CD8-positive, alpha-beta memory T cell (primary cell): ENCODE results near the gene R3HDM1. TPM values are rescaled to one million over a fixed set of nuclear protein-coding genes. Genes with fewer than 3 reads are reported as not detected.

Experiments
- CTCF ChIA-PET: fragments of 350-600 bp; sonication (Branson Sonifier 250); formaldehyde crosslinking; loops from one replicate; lab custom pipeline; 2021; ENCODE audit warnings: antibody characterized with exemption; lab: Charles Lee
- POLR2A ChIA-PET: fragments of 350-600 bp; sonication (Branson Sonifier 250); formaldehyde crosslinking; loops from one replicate; lab custom pipeline; 2021; ENCODE audit warnings: antibody characterized with exemption; lab: Charles Lee
- DNase-seq, 5 donors: peaks; one replicate each; pipeline versions ENCODE4 v3.0.0 to v3.0.0-alpha.2; 2020 to 2022; ENCODE audit warnings: mixed read lengths in 1 of 5
- H3K27ac ChIP-seq: one replicate; pipeline ENCODE4 v1.7.0; 2013; ENCODE audit warnings: low read depth, mild to moderate bottlenecking, low read length, moderate library complexity
- H3K27me3 ChIP-seq: 2 replicates; pipeline ENCODE4 v1.7.0; 2013; ENCODE audit warnings: low read length, mild to moderate bottlenecking; ENCODE audit not compliant: insufficient read depth, poor library complexity, severe bottlenecking
- H3K36me3 ChIP-seq: 2 replicates; pipeline ENCODE4 v1.7.0; 2013; ENCODE audit warnings: mild to moderate bottlenecking, low read length, moderate library complexity; ENCODE audit not compliant: insufficient read depth
- H3K4me1 ChIP-seq: 2 replicates; pipeline ENCODE4 v1.7.0; 2013; ENCODE audit warnings: mild to moderate bottlenecking, low read length, moderate library complexity; ENCODE audit not compliant: insufficient read depth
- H3K4me3 ChIP-seq: 2 replicates; pipeline ENCODE4 v1.7.0; 2013; ENCODE audit warnings: mild to moderate bottlenecking, low read length
- H3K9me3 ChIP-seq: 2 replicates; pipeline ENCODE4 v1.7.0; 2013; ENCODE audit warnings: mild to moderate bottlenecking, low read length
- H3K27ac Mint-ChIP-seq, 8 donors: one replicate each; pipeline ENCODE4 v1.8.0; 2020 to 2021; ENCODE audit warnings: mixed read lengths in 8 of 8, mild to moderate bottlenecking in 6 of 8, inconsistent platforms in 3 of 8, moderate library complexity in 3 of 8
- H3K27me3 Mint-ChIP-seq, 2 donors: one replicate each; pipeline ENCODE4 v1.8.0; 2020 to 2021; ENCODE audit warnings: mixed read lengths in 2 of 2, mild to moderate bottlenecking in 1 of 2, moderate library complexity in 1 of 2
- H3K36me3 Mint-ChIP-seq, 3 donors: one replicate each; pipeline ENCODE4 v1.8.0; 2020 to 2021; ENCODE audit warnings: mixed read lengths in 3 of 3, inconsistent platforms in 1 of 3, mild to moderate bottlenecking in 1 of 3
- H3K4me1 Mint-ChIP-seq, 3 donors: one replicate each; pipeline ENCODE4 v1.8.0; 2020 to 2021; ENCODE audit warnings: mixed read lengths in 3 of 3, inconsistent platforms in 1 of 3, mild to moderate bottlenecking in 1 of 3
- H3K4me3 Mint-ChIP-seq, 7 donors: one replicate each; pipeline ENCODE4 v1.8.0; 2020 to 2021; ENCODE audit warnings: mixed read lengths in 7 of 7, mild to moderate bottlenecking in 6 of 7, moderate library complexity in 4 of 7, inconsistent platforms in 2 of 7
- H3K9me3 Mint-ChIP-seq, 5 donors: one replicate each; pipeline ENCODE4 v1.8.0; 2020 to 2022; ENCODE audit warnings: mixed read lengths in 5 of 5, mild to moderate bottlenecking in 3 of 5, moderate library complexity in 2 of 5, inconsistent platforms in 1 of 5
- polyA plus RNA-seq: library from polyadenylated mRNA; unstranded; fragments of 300-500 nt; fragmentation: Illumina TruSeq; gene quantifications from one replicate; pipeline ENCODE4 v1.2.3, GENCODE V29; 2021
- total RNA-seq, 2 experiments: library from RNA; stranded (reverse); gene quantifications; one replicate each; pipeline ENCODE4 v1.2.3, GENCODE V29; 2021

Gene R3HDM1
- total and polyA plus RNA-seq, 3 experiments from 2014 or later, result 21.1 to 52.6 (median 49.7) TPM

GRCh38 chr2:135581282-135581681 is 50.0 kb downstream of the R3HDM1 start:
- Histone ChIP-seq H3K9me3 (no peaks in the 10 kb centered on the region), H3K36me3 (no peaks in the 10 kb centered on the region), H3K27ac (no peak overlapping the region), H3K4me3 (no peak overlapping the region), H3K27me3 (no peaks in the 10 kb centered on the region), H3K4me1 (no peaks in the 10 kb centered on the region)
- no peak overlapping the region for H3K27ac Mint-ChIP-seq
- H3K4me1 Mint-ChIP-seq, result peaks cover 15 to 20% (median 20%) of the 10 kb centered on the region in 3 donors
- no peaks in the 10 kb centered on the region for H3K36me3 Mint-ChIP-seq
- H3K27me3 Mint-ChIP-seq, result no peaks in the 10 kb centered on the region
- no peaks in the 10 kb centered on the region for H3K9me3 Mint-ChIP-seq
- H3K4me3 Mint-ChIP-seq, result no peak overlapping the region
- ChIA-PET CTCF (no interaction called here), POLR2A (no interaction called here)
- DNase-seq, result no peak

DNA sequence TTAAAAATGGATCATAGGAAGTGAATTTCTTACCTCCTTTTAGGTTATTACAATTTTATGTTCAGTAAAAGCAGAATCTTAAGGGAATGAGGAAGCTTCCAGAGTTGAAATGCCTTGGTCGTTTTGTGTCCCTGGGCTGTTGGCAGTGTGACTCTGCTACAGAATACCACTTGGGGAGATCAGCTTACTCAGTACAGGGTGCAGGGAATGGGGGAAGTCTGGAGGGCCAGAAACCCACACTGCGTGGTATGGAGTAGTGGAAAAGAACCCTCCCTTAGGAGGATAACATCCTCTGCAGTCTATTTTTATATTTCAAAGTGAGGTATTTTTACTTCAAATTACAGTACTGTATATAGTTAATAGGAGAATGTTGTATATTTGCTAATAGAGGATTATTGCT is 51.1 kb downstream of the R3HDM1 start:
- Histone ChIP-seq H3K4me3 (no peak overlapping the region), H3K27ac (no peak overlapping the region), H3K9me3 (no peaks in the 10 kb centered on the region), H3K4me1 (no peaks in the 10 kb centered on the region), H3K36me3 (no peaks in the 10 kb centered on the region), H3K27me3 (no peaks in the 10 kb centered on the region)
- Mint-ChIP-seq H3K27ac (no peak overlapping the region), H3K27me3 (no peaks in the 10 kb centered on the region), H3K4me1 (peaks cover 14 to 25% (median 23%) of the 10 kb centered on the region in 3 donors), H3K9me3 (no peaks in the 10 kb centered on the region), H3K4me3 (no peak overlapping the region), H3K36me3 (no peaks in the 10 kb centered on the region)
- POLR2A ChIA-PET, result no interaction called here
- DNase-seq, result no peak
- CTCF ChIA-PET, result no interaction called here

- Histone ChIP-seq H3K9me3 (no peaks in the 10 kb centered on the region), H3K27me3 (no peaks in the 10 kb centered on the region), H3K4me1 (peaks cover 8% of the 10 kb centered on the region), H3K27ac (no peak overlapping the region), H3K4me3 (no peak overlapping the region), H3K36me3 (no peaks in the 10 kb centered on the region)
- H3K27me3 Mint-ChIP-seq, result no peaks in the 10 kb centered on the region
- H3K9me3 Mint-ChIP-seq, result no peaks in the 10 kb centered on the region
- no peak for DNase-seq
- ChIA-PET CTCF (interaction anchor here (1.4 to 1.7 kb wide), 2 partner anchors 16 to 579 kb away, joined by 3 read pairs; no protein-coding TSS in a partner anchor), POLR2A (no interaction called here)
- peaks cover 30 to 38% (median 36%) of the 10 kb centered on the region in 3 donors for H3K4me1 Mint-ChIP-seq
- H3K4me3 Mint-ChIP-seq, result no peak overlapping the region
- H3K27ac Mint-ChIP-seq, result no peak overlapping the region
- no peaks in the 10 kb centered on the region for H3K36me3 Mint-ChIP-seq
These were observed 54.3 kb downstream of the R3HDM1 start for GRCh38 chr2:135585586-135585985.

DNA sequence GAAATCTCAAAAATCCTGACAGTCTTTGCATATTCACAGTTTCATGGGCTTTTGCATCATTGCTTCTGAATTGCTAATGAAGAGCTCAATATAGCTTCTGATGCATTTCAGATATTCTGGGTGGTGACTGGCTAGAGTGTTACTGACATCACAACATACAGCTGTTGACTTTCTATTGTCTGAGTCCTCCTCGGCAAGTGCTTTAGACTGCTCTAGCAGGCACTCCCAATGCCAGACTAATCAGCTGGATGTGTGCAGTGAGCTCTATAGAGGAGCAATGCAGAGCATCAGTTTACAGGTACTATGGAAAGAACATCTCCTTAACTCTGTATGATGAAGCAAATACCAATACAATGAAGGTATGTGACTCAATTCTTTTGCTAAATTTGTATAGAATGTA is 54.9 kb downstream of the R3HDM1 start:
- no peaks in the 10 kb centered on the region for H3K9me3 ChIP-seq
- Mint-ChIP-seq H3K9me3 (no peaks in the 10 kb centered on the region), H3K4me1 (peaks cover 32 to 40% (median 37%) of the 10 kb centered on the region in 3 donors), H3K27ac (no peak overlapping the region), H3K27me3 (no peaks in the 10 kb centered on the region), H3K4me3 (no peak overlapping the region), H3K36me3 (no peaks in the 10 kb centered on the region)
- no peaks in the 10 kb centered on the region for H3K27me3 ChIP-seq
- no peak overlapping the region for H3K4me3 ChIP-seq
- H3K36me3 ChIP-seq, result no peaks in the 10 kb centered on the region
- H3K27ac ChIP-seq, result no peak overlapping the region
- H3K4me1 ChIP-seq, result peaks cover 12% of the 10 kb centered on the region
- DNase-seq, result no peak
- POLR2A ChIA-PET, result interaction anchor here (0.7 kb wide), 1 partner anchor 21 kb away, joined by 4 read pairs; no protein-coding TSS in a partner anchor
- CTCF ChIA-PET, result interaction anchor here (1.4 to 1.7 kb wide), 2 partner anchors 15 to 580 kb away, joined by 3 read pairs; no protein-coding TSS in a partner anchor

GRCh38 chr2:135587958-135588357 is 56.7 kb downstream of the R3HDM1 start:
- no peaks in the 10 kb centered on the region for H3K27me3 Mint-ChIP-seq
- CTCF ChIA-PET, result no interaction called here

GRCh38 chr2:135590619-135591260 is 59.5 kb downstream of the R3HDM1 start:
- ChIA-PET CTCF (interaction anchor here (1.3 kb wide), 1 partner anchor 587 kb away, joined by 3 read pairs; no protein-coding TSS in a partner anchor), POLR2A (no interaction called here)
- Histone ChIP-seq H3K27me3 (no peaks in the 10 kb centered on the region), H3K4me1 (peaks cover 12% of the 10 kb centered on the region), H3K9me3 (no peaks in the 10 kb centered on the region), H3K36me3 (no peaks in the 10 kb centered on the region), H3K27ac (no peak overlapping the region), H3K4me3 (no peak overlapping the region)
- Mint-ChIP-seq H3K4me1 (peaks cover 24 to 40% (median 29%) of the 10 kb centered on the region in 3 donors), H3K9me3 (peaks cover 6 to 12% (median 9%) of the 10 kb centered on the region in 5 donors), H3K4me3 (peak overlapping the region in 2 of 7 donors; percentile 1 to 13), H3K36me3 (peaks cover 2 to 12% (median 11%) of the 10 kb centered on the region in 3 donors), H3K27ac (peak overlapping the region in 6 of 8 donors; percentile 9 to 44 (median 24)), H3K27me3 (no peaks in the 10 kb centered on the region)
- peak in 1 of 5 donors; percentile 39 for DNase-seq

More at GRCh38 chr2:135587958-135588357, 56.7 kb downstream of the R3HDM1 start:
- POLR2A ChIA-PET, result no interaction called here
- H3K4me1 Mint-ChIP-seq, result peaks cover 33 to 40% (median 36%) of the 10 kb centered on the region in 3 donors
- H3K36me3 Mint-ChIP-seq, result peaks cover 0 to 11% (median 8%) of the 10 kb centered on the region in 3 donors
- Histone ChIP-seq H3K27ac (no peak overlapping the region), H3K36me3 (no peaks in the 10 kb centered on the region), H3K4me3 (no peak overlapping the region), H3K9me3 (no peaks in the 10 kb centered on the region), H3K4me1 (peaks cover 12% of the 10 kb centered on the region), H3K27me3 (no peaks in the 10 kb centered on the region)
- H3K9me3 Mint-ChIP-seq, result peaks cover 6 to 10% (median 8%) of the 10 kb centered on the region in 5 donors
- H3K4me3 Mint-ChIP-seq, result no peak overlapping the region
- DNase-seq, result no peak
- peak overlapping the region in 5 of 8 donors; percentile 0 to 21 (median 6) for H3K27ac Mint-ChIP-seq

DNA sequence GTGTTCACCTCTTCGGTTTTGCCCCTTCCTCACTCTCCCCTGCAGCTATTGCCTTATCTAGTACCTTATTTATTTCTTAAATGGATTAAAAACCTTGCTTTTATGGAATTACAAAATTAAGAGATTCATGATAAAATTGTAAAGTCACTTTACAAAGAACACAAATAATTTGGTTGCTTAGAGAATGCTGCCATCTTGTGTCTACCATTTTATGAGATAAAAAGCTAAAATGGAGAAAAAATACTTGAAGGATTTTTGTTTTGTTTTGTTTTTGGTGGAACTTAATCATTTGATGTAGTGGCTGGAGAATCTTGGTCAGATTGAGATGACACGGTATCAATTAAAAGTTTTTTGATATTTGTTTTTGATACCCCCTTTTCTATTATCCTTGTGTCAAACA is 69.6 kb downstream of the R3HDM1 start:
- peak in 1 of 5 donors; percentile 5 for DNase-seq
- ChIA-PET POLR2A (no interaction called here), CTCF (interaction anchor here (0.8 to 2.1 kb wide), 5 partner anchors 15 to 611 kb away, joined by 3 to 9 read pairs (median 4); no protein-coding TSS in a partner anchor)
- Histone ChIP-seq H3K27me3 (no peaks in the 10 kb centered on the region), H3K4me1 (no peaks in the 10 kb centered on the region), H3K27ac (no peak overlapping the region), H3K9me3 (no peaks in the 10 kb centered on the region), H3K36me3 (no peaks in the 10 kb centered on the region), H3K4me3 (no peak overlapping the region)
- Mint-ChIP-seq H3K4me3 (no peak overlapping the region), H3K27me3 (no peaks in the 10 kb centered on the region), H3K27ac (no peak overlapping the region), H3K4me1 (peaks cover 7 to 12% (median 11%) of the 10 kb centered on the region in 3 donors), H3K36me3 (peaks cover 7 to 29% (median 20%) of the 10 kb centered on the region in 3 donors), H3K9me3 (no peaks in the 10 kb centered on the region)

DNA sequence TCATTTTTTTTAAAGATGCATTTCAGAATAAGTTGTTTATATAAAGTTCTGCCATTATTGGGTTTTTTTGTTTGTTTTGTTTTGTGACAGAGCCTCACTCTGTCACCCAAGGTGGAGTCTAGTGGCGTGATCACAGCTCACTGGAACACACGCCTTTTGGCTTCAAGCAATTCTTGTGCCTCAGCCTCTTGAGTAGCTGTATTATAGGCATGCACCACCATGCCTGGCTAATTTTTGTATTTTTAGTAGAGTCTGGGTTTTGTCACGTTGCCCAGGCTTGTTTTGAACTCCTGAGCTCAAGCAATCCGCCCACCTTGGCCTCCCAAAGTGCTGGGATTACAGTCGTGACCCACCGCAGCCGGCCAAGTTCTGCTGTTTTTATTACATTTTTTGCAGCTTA is 72.3 kb downstream of the R3HDM1 start:
- no peaks in the 10 kb centered on the region for H3K9me3 Mint-ChIP-seq
- peaks cover 13 to 40% (median 22%) of the 10 kb centered on the region in 3 donors for H3K36me3 Mint-ChIP-seq
- no peaks in the 10 kb centered on the region for H3K27me3 ChIP-seq
- H3K36me3 ChIP-seq, result no peaks in the 10 kb centered on the region
- H3K4me3 ChIP-seq, result no peak overlapping the region
- H3K4me3 Mint-ChIP-seq, result no peak overlapping the region
- ChIA-PET CTCF (no interaction called here), POLR2A (no interaction called here)
- no peaks in the 10 kb centered on the region for H3K27me3 Mint-ChIP-seq
- no peaks in the 10 kb centered on the region for H3K9me3 ChIP-seq
- peak overlapping the region in 1 of 8 donors; percentile 40 for H3K27ac Mint-ChIP-seq
- H3K4me1 Mint-ChIP-seq, result peaks cover 3 to 8% (median 3%) of the 10 kb centered on the region in 3 donors
- H3K27ac ChIP-seq, result no peak overlapping the region
- no peak for DNase-seq
- H3K4me1 ChIP-seq, result no peaks in the 10 kb centered on the region
